GM10266 (cell line): Measurements from ENCODE around the gene GABRP.

Source experiments
- DNase-seq: peaks from one replicate; pipeline ENCODE4 v3.0.0; 2012; ENCODE audit errors: extremely low spot score
- TF ChIP-seq, protein P1 (sequence below): IDR thresholded peaks from 2 replicates; pipeline ENCODE4 v1.5.1; 2012; ENCODE audit warnings: mild to moderate bottlenecking, low read depth; ENCODE audit not compliant: control insufficient read depth, insufficient read depth; ENCODE audit errors: missing control alignments

Gene GABRP

DNA sequence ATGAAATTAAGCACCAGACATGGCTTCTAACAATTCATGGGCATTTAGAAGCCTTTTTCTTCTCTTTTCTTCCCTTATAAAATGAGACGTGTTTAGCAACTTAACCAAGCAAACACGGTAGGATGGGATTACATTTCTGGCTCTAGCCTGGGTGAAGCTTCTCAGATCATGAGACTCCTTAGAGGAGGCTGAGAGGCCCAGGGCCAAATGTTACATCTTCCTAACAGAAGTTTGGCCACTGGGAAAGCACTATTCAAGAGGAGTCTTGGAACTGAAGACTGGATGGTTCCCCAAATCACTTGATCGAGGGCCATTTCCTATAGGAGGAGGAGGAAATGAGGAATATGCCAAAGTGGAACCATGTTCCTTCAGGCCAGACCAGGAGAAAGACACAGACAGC, 1.9 kb downstream of the GABRP start:
- TF ChIP-seq, protein P1, sequence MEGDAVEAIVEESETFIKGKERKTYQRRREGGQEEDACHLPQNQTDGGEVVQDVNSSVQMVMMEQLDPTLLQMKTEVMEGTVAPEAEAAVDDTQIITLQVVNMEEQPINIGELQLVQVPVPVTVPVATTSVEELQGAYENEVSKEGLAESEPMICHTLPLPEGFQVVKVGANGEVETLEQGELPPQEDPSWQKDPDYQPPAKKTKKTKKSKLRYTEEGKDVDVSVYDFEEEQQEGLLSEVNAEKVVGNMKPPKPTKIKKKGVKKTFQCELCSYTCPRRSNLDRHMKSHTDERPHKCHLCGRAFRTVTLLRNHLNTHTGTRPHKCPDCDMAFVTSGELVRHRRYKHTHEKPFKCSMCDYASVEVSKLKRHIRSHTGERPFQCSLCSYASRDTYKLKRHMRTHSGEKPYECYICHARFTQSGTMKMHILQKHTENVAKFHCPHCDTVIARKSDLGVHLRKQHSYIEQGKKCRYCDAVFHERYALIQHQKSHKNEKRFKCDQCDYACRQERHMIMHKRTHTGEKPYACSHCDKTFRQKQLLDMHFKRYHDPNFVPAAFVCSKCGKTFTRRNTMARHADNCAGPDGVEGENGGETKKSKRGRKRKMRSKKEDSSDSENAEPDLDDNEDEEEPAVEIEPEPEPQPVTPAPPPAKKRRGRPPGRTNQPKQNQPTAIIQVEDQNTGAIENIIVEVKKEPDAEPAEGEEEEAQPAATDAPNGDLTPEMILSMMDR: no peak
- DNase-seq: no peak

DNA sequence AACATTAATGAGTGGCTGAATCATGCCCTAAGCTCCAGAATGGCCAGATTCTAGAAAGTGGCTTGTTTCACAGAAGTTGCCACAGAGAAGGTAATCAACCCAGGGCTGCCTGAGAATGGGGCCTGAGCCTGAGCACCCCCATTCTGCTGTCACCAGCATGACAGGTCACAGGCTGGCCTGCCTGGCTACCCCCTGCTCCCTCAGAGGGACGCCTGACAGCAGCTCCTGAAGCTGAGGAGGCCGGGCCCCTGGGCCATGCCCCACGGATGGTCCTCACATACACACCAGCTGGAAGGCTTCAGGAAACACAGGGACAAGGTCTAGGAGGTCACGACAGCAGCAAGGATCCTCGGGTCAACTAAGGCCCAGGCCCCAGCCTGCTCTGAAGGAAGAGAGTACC, 3.7 kb downstream of the GABRP start:
- DNase-seq: no peak
- TF ChIP-seq, protein P1: no peak

DNA sequence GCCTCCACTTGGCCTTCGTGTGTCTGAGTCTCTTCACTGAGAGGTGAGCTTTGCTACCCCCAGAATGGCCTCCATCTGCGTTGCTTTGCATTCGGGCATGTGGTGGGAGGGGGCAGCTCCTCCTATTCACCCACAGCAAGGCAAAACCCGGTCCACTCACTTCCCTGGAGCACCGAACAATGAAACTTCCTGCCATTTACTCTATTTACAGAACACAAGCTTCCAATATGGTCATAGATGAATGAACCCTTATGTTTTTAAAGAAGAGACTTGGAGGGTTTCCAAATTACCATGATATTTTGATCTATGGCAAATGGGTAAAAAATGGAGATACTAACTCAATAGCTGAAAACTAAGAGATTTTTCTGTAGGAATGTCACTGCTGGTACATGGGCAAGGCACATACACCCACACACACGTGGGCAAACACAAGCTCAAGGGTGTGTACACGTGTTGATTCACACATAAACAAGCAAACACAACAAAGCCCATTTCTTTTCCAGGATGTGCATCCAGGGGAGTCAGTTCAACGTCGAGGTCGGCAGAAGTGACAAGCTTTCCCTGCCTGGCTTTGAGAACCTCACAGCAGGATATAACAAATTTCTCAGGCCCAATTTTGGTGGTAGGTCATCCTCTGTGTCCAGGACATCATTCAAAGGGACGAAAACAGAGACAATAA, 5.2 kb downstream of the GABRP start:
- DNase-seq: no peak
- TF ChIP-seq, protein P1: no peak

DNA sequence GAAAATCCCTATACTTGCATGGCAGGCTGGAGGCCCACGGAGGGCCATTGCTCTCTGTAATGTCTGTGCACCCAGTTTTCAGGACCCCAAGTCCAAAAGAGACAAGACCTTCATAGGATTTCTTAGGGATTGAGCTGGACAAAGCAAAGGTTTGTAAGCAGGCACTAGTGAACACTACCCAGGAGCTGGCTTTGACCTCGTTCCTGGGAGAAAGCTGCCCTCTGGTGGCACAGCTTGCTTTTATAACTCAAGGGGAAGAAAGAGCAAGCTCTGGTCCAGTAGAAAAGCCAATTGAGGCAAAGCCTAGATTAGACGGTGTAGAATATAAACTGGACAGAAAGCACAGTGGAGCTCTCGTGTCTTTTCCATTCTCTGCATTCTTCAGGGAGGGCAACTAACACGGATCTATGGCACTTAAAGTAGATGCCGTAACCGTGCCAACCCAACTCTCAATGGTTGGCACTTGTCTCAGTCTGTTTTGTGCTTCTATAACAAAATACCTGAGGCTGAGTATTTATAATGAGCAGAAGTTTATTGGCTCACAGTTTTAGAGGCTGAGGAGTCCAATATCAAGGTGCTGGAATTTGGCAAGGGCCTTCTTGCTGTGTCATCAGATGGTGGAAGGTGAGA, 7.9 kb downstream of the GABRP start:
- peak; percentile 45 for DNase-seq
- TF ChIP-seq, protein P1: peak; percentile 57

DNA sequence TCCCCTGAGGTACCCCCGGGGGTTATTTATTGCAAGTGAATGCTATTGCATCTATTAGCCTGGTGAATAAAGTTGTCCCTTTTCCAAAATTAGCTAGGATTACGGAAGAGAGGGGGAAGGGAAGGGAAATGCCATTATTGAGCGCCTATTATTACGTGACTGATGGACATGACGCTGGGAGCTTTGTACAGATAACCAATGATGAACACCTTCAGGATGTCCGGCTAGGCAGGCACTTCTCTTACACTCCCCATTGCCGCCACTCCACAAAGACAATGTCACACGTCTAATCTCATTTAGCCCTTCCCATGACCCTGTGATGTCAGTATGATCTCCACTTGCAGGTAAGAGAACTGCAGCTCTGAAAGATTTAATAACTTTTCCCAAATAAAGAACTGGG, 9.4 kb downstream of the GABRP start:
- TF ChIP-seq, protein P1: no peak
- no peak for DNase-seq

DNA sequence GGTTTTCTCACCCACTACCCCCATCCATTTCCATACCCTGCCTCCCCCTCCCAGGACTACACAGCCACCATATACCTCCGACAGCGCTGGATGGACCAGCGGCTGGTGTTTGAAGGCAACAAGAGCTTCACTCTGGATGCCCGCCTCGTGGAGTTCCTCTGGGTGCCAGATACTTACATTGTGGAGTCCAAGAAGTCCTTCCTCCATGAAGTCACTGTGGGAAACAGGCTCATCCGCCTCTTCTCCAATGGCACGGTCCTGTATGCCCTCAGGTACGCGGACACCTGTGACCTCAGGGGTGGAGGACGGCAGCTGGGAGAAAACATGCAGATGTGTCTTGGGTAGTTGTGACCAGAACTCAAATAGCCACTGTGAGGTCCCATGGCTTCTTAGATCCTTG, 11.6 kb downstream of the GABRP start:
- TF ChIP-seq, protein P1: no peak
- no peak for DNase-seq

DNA sequence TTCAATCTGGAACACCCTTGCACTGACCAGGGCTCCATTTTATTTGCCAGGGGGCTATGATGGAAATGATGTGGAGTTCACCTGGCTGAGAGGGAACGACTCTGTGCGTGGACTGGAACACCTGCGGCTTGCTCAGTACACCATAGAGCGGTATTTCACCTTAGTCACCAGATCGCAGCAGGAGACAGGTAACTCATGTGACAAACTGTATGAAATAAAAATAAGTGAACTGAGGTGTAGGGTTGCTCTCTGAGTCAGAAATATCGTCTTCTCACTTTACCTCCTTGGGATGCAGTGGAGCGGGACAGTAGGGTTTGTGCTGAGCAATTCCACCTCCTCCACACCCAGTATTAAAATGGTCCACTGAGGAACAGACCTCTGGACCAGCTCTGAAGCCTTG, 22.1 kb downstream of the GABRP start:
- TF ChIP-seq, protein P1: no peak
- no peak for DNase-seq
